HepG2 (cell line): ENCODE data around the gene KRTAP1-4. TPM values are rescaled to one million over a fixed set of nuclear protein-coding genes. Genes with fewer than 3 reads are reported as not detected.

ENCODE experiments used
- ATAC-seq: fragments of 200-7000 bp; cut with Tn5 transposase; 3 replicates; pipeline ENCODE4 v1.9.1; 2020; ENCODE audit warnings: mild to moderate bottlenecking, moderate library complexity
- BruUV-seq: library from RNA; stranded (reverse); fragments of 400-500 nt; replicated peaks from 2 replicates; lab custom pipeline; 2021; lab: Mats Ljungman, UMichigan
- CTCF ChIA-PET: fragments of 300-600 bp; formaldehyde crosslinking; extraction: SDS; loops from one replicate; lab custom pipeline; 2021; ENCODE audit warnings: low total read pairs, inconsistent platforms, low intra/inter-chr PET ratio; lab: Yijun Ruan, JAX
- POLR2A ChIA-PET: fragments of 350-600 bp; sonication (Branson Sonifier 250); formaldehyde crosslinking; loops from one replicate; lab custom pipeline; 2020; ENCODE audit warnings: antibody characterized with exemption, inconsistent platforms; lab: Yijun Ruan, JAX
- DNase-seq: peaks from one replicate; pipeline ENCODE4 v3.0.0-alpha.2; 2015; ENCODE audit warnings: low spot score
- FAIRE-seq: peaks from 3 replicates; lab custom pipeline; 2011; peaks lifted over from hg19 to GRCh38; lab: Jason Lieb, UNC
- H2AFZ ChIP-seq: one replicate; pipeline ENCODE4 v1.6.1; 2011; ENCODE audit warnings: low read length, inconsistent platforms
- H3K27ac ChIP-seq: fragments of 300-600 bp; 3 replicates; pipeline ENCODE4 v1.8.0; 2011; ENCODE audit warnings: mixed run types, mild to moderate bottlenecking, mixed read lengths, low read length, inconsistent platforms; ENCODE audit not compliant: insufficient read depth; ENCODE audit errors: extremely low read length
- H3K27me3 ChIP-seq, 2 experiments: fragments of 200-600 bp in 1 of 2; 2 replicates in 1 of 2; 3 replicates in 1 of 2; pipeline versions ENCODE4 v1.6.0 to v1.8.0; 2011; ENCODE audit warnings: low read length in 2 of 2, mild to moderate bottlenecking in 2 of 2, moderate library complexity in 2 of 2, inconsistent platforms in 1 of 2; ENCODE audit not compliant: insufficient read depth in 2 of 2, control insufficient read depth in 1 of 2
- H3K36me3 ChIP-seq, 2 experiments: fragments of 200-600 bp in 1 of 2; replicated peaks in 1 of 2; 2 replicates in 1 of 2; 3 replicates in 1 of 2; pipeline versions ENCODE4 v1.5.1 to v1.8.0; 2011; ENCODE audit warnings: low read length in 2 of 2, inconsistent platforms in 1 of 2; ENCODE audit not compliant: insufficient read depth in 2 of 2, control insufficient read depth in 1 of 2
- H3K4me1 ChIP-seq: 2 replicates; pipeline ENCODE4 v1.5.1; 2012; ENCODE audit warnings: low read length, inconsistent platforms; ENCODE audit not compliant: insufficient read depth
- H3K4me2 ChIP-seq: 2 replicates; pipeline ENCODE4 v1.6.0; 2011; ENCODE audit warnings: low read depth, low read length, inconsistent platforms
- H3K4me3 ChIP-seq, 3 experiments: fragments of 200-600 bp in 1 of 3; sonication (generic), shearing (Covaris generic) in 1 of 3; replicated peaks in 1 of 3; 2 replicates each; pipeline ENCODE4 v1.5.1; 2011 to 2016; ENCODE audit warnings: low read length in 3 of 3, inconsistent platforms in 2 of 3, low read depth in 2 of 3, mild to moderate bottlenecking in 2 of 3, control low read depth in 1 of 3, mixed read lengths in 1 of 3; ENCODE audit not compliant: insufficient read depth in 1 of 3
- H3K79me2 ChIP-seq: one replicate; pipeline ENCODE4 v1.6.1; 2011; ENCODE audit warnings: low read length, inconsistent platforms; ENCODE audit not compliant: insufficient read depth
- H3K9ac ChIP-seq: 2 replicates; pipeline ENCODE4 v1.6.0; 2011; ENCODE audit warnings: mild to moderate bottlenecking, low read depth, low read length, inconsistent platforms; ENCODE audit not compliant: insufficient read depth
- H3K9me3 ChIP-seq: 2 replicates; pipeline ENCODE4 v1.5.1; 2012; ENCODE audit warnings: mild to moderate bottlenecking, low read length
- H4K20me1 ChIP-seq: 2 replicates; pipeline ENCODE4 v1.6.0; 2011; ENCODE audit warnings: inconsistent platforms, mild to moderate bottlenecking, low read length, moderate library complexity; ENCODE audit not compliant: insufficient read depth
- AGO2 ChIP-seq: fragments of 200-400 bp; formaldehyde crosslinking; optimal IDR thresholded peaks from 2 replicates; pipeline ENCODE3; 2017; ENCODE audit warnings: mild to moderate bottlenecking, low read depth, low read length, moderate library complexity
- E2F1 ChIP-seq: sonication (generic); formaldehyde crosslinking; IDR thresholded peaks from 2 replicates; pipeline ENCODE4 v1.5.0; 2020; ENCODE audit warnings: missing genetic modification reagents
- HNRNPUL1 ChIP-seq: fragments of 200-400 bp; formaldehyde crosslinking; IDR thresholded peaks from 2 replicates; pipeline ENCODE4 v1.6.1; 2017; ENCODE audit warnings: low read depth, mild to moderate bottlenecking, low read length, moderate library complexity
- MAFF ChIP-seq: IDR thresholded peaks from 2 replicates; pipeline ENCODE4 v1.6.1; 2011; ENCODE audit warnings: low read depth, low read length, improper control_type of control experiment
- MAFK ChIP-seq, 2 experiments: IDR thresholded peaks in 1 of 2; conservative IDR thresholded peaks in 1 of 2; 2 replicates each; pipeline ENCODE4 v1.6.1; 2011; ENCODE audit warnings: improper control_type of control experiment in 2 of 2, low read length in 2 of 2
- RBAK ChIP-seq: sonication (generic); formaldehyde crosslinking; IDR thresholded peaks from 2 replicates; pipeline ENCODE4 v1.5.1; 2020; ENCODE audit warnings: mild to moderate bottlenecking, missing genetic modification reagents
- SNRNP70 ChIP-seq: fragments of 200-400 bp; formaldehyde crosslinking; IDR thresholded peaks from 2 replicates; pipeline ENCODE4 v1.6.1; 2017; ENCODE audit warnings: mild to moderate bottlenecking, low read depth, low read length, moderate library complexity
- TFDP1 ChIP-seq: IDR thresholded peaks from 2 replicates; pipeline ENCODE4 v1.6.1; 2016; ENCODE audit warnings: missing compliant biosample characterization, missing genetic modification reagents, borderline replicate concordance
- ZFP91 ChIP-seq: sonication (generic); formaldehyde crosslinking; IDR thresholded peaks from 2 replicates; pipeline ENCODE4 v1.9.0; 2022; ENCODE audit warnings: missing genetic modification reagents, mild to moderate bottlenecking, borderline replicate concordance
- ZSCAN31 ChIP-seq: sonication (generic); formaldehyde crosslinking; IDR thresholded peaks from 2 replicates; pipeline ENCODE4 v1.5.0; 2020; ENCODE audit warnings: low read depth, mild to moderate bottlenecking, missing genetic modification reagents
- WGBS: methylation state at CpG from one replicate; pipeline ENCODE4 v1.1.6; 2017; ENCODE audit warnings: low lambda C conversion rate; 5-methylcytosine and 5-hydroxymethylcytosine counted together
- in situ Hi-C: cut with HindIII; loops from 2 replicates; pipeline ENCODE4 v1.10.0; 2017; ENCODE audit warnings: low pct_unique_long_range_greater_than_20kb; ENCODE audit not compliant: extremely low pct_ligation_motif_present
- intact Hi-C: fragments of 100-400 bp; cut with micrococcal nuclease; formaldehyde crosslinking; loops from one replicate; pipeline ENCODE4 v1.10.0; 2022; ENCODE audit not compliant: unreplicated experiment
- polyA plus RNA-seq, 8 experiments: library from polyadenylated mRNA; depleted of rRNA in 3 of 8; stranded (reverse) in 7 of 8; unstranded in 1 of 8; fragments of >200 nt; fragmentation: Illumina TruSeq in 4 of 8; extraction: Trizol in 4 of 8; gene quantifications; 2 replicates each; pipeline versions ENCODE4 v1.2.1 to v1.2.3, GENCODE V29; 2011 to 2016; ENCODE audit warnings: low read depth in 4 of 8, missing spikeins in 1 of 8, mixed read lengths in 1 of 8; ENCODE audit not compliant: insufficient read depth in 1 of 8
- total RNA-seq, 5 experiments: library from RNA; depleted of rRNA; stranded (reverse); fragments of >200 nt; fragmentation: Illumina TruSeq; extraction: Trizol; gene quantifications; 2 replicates each; pipeline ENCODE4 v1.2.3, GENCODE V29; 2016; ENCODE audit warnings: low read depth in 1 of 5
- TF ChIP-seq, protein P1 (sequence below): sonication (generic); formaldehyde crosslinking; IDR thresholded peaks from 2 replicates; pipeline ENCODE4 v1.9.0; 2021; ENCODE audit warnings: missing genetic modification reagents, borderline replicate concordance

KRTAP1-4 gene
- total and polyA plus RNA-seq, 2 of the 13 experiments (the other 11 are each of a cell fraction or from before 2014, with no cell fraction given), result not detected

GRCh38 chr17:40993839-40994238 lies 36.2 kb downstream of the KRTAP1-4 start, which contains the start of gene KRTAP3-3:
Gene KRTAP3-3, minus strand, starts transcription at chr17:40994164. Its CDS starts 67 bp downstream, at chr17:40994097.
- intact Hi-C loops, result no loop called here
- in situ Hi-C loops, result no loop called here
- Histone ChIP-seq H3K36me3 (no peaks in the 10 kb centered on the region), H3K27me3 (no peaks in the 10 kb centered on the region), H3K9me3 (no peaks in the 10 kb centered on the region), H3K4me2 (no peak within 1 kb of the TSS), H3K27ac (no peak within 1 kb of the TSS), H4K20me1 (no peaks in the 10 kb centered on the region), H3K79me2 (no peaks in the 10 kb centered on the region), H2AFZ (no peak within 1 kb of the TSS), H3K9ac (no peak within 1 kb of the TSS), H3K4me1 (peaks cover 5% of the 10 kb centered on the region; the same call in 1 of the 2 replicates), H3K4me3 (no peak within 1 kb of the TSS)
- CTCF ChIA-PET, result no interaction called here
- DNase-seq (no peak), FAIRE-seq (no peak), ATAC-seq (no peak)
- TF ChIP-seq ZFP91 (CRISPR knock-in tag), result no peak
- POLR2A ChIA-PET, result no interaction called here
- WGBS, result 74% methylated on average over 4 of the region's 4 CpGs
- BruUV-seq, result no TSS peak

GRCh38 chr17:40993084-40993483 lies 36.9 kb downstream of the KRTAP1-4 start:
- H3K4me3 ChIP-seq, result no peak overlapping the region
- no peak overlapping the region for H3K27ac ChIP-seq
- no peak for FAIRE-seq
- H2AFZ ChIP-seq, result no peak overlapping the region
- no peak for ATAC-seq
- H3K79me2 ChIP-seq, result no peaks in the 10 kb centered on the region
- no peaks in the 10 kb centered on the region for H3K9me3 ChIP-seq
- H3K27me3 ChIP-seq, result no peaks in the 10 kb centered on the region
- POLR2A ChIA-PET, result no interaction called here
- no TSS peak for BruUV-seq
- H3K36me3 ChIP-seq, result no peaks in the 10 kb centered on the region
- intact Hi-C loops (no loop called here), in situ Hi-C loops (no loop called here)
- CTCF ChIA-PET, result no interaction called here
- H4K20me1 ChIP-seq, result no peaks in the 10 kb centered on the region
- no peak overlapping the region for H3K9ac ChIP-seq
- DNase-seq, result no peak
- WGBS, result 94% methylated on average over 2 of the region's 2 CpGs
- H3K4me2 ChIP-seq, result no peak overlapping the region
- H3K4me1 ChIP-seq, result peaks cover 5% of the 10 kb centered on the region; the same call in 1 of the 2 replicates
- TF ChIP-seq MAFK (conservative IDR thresholded peaks at IDR 0.05 in 1 of 2, IDR thresholded peaks at IDR 0.05 in 1 of 2; ENCODE audit: low read length in 2 of 2) (peak; percentile 53 to 74), E2F1 (CRISPR knock-in tag) (no peak), HNRNPUL1 (no peak), MAFF (peak; percentile 62; the same call in 1 of the 2 replicates), TFDP1 (CRISPR knock-in tag) (no peak), RBAK (CRISPR knock-in tag) (no peak), ZSCAN31 (no peak), AGO2 (no peak), SNRNP70 (no peak)
- TF ChIP-seq, protein P1, sequence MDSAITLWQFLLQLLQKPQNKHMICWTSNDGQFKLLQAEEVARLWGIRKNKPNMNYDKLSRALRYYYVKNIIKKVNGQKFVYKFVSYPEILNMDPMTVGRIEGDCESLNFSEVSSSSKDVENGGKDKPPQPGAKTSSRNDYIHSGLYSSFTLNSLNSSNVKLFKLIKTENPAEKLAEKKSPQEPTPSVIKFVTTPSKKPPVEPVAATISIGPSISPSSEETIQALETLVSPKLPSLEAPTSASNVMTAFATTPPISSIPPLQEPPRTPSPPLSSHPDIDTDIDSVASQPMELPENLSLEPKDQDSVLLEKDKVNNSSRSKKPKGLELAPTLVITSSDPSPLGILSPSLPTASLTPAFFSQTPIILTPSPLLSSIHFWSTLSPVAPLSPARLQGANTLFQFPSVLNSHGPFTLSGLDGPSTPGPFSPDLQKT (CRISPR knock-in tag), result no peak
